GM12875 (cell line): ENCODE data around the gene MLYCD.

ENCODE experiments used
- H3K4me3 ChIP-seq: one replicate; pipeline ENCODE4 v1.5.1; 2011; ENCODE audit warnings: low read depth, low read length, control low read depth
- TF ChIP-seq, protein P1 (sequence below): IDR thresholded peaks from 2 replicates; pipeline ENCODE4 v1.5.1; 2011; ENCODE audit warnings: low read depth, mild to moderate bottlenecking, control low read depth, inconsistent platforms, low read length, moderate library complexity, borderline replicate concordance; ENCODE audit not compliant: insufficient read depth

Gene MLYCD

DNA sequence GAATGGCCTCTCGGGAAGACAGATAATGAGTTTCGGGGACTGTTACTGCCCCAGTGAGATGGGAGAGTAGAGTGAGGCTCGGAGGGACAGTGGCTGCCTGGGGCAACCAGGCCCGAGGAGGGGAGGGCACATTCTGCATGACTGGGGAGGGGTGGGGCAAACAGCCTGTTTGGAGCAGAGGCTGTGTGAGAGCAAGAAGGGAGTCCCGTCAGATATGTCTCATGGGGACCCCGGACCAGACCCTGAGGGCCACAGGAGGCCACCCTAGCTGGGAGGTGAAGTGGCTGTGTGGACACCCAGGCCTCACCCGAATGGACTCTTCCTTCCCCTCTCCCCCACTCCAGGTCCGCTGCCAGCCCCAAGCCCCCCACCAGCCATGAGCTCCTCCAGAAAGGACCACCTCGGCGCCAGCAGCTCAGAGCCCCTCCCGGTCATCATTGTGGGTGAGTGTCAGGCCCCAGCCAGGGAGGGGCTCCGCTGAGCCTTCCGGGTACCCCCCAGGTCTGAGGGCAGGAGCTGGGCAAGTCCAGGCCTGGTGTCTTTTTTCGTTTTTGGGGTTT lies 58.5 kb downstream of the MLYCD start:
- TF ChIP-seq, protein P1, sequence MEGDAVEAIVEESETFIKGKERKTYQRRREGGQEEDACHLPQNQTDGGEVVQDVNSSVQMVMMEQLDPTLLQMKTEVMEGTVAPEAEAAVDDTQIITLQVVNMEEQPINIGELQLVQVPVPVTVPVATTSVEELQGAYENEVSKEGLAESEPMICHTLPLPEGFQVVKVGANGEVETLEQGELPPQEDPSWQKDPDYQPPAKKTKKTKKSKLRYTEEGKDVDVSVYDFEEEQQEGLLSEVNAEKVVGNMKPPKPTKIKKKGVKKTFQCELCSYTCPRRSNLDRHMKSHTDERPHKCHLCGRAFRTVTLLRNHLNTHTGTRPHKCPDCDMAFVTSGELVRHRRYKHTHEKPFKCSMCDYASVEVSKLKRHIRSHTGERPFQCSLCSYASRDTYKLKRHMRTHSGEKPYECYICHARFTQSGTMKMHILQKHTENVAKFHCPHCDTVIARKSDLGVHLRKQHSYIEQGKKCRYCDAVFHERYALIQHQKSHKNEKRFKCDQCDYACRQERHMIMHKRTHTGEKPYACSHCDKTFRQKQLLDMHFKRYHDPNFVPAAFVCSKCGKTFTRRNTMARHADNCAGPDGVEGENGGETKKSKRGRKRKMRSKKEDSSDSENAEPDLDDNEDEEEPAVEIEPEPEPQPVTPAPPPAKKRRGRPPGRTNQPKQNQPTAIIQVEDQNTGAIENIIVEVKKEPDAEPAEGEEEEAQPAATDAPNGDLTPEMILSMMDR: no peak
- no peak overlapping the region for H3K4me3 ChIP-seq

DNA sequence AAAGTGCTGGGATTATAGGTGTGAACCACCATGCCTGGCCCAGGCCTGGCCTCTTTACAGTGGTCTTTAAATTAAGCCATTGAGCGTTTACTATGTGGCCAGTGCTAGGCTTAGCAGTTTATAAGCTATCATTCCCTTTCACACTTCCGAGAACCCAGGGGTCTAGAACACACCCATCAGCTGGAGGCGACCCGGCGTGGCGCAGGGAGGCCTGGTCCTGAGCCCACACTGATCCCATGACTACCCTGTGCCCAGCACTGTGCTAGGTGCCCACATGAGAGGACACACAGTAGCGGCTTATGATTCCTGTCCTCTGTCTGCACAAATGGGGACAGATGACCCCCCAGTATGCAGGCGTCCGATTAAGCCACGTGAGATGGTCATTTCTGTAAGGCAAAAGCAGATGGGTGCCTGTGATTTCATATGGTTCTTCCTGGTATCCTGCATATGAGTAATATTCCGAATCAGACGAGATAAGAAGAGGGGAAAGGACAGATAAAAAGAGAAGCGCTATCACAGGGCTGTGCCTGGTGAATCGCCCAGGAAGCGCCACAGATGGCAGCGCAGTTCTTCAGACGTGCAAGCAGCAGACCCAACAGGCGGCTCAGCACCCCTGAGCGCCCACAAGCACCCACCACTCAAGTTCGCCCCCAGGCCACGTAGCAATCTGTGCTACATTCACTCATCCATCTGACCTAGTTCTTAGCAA lies 59.4 kb downstream of the MLYCD start:
- TF ChIP-seq, protein P1: no peak
- H3K4me3 ChIP-seq: no peak overlapping the region

DNA sequence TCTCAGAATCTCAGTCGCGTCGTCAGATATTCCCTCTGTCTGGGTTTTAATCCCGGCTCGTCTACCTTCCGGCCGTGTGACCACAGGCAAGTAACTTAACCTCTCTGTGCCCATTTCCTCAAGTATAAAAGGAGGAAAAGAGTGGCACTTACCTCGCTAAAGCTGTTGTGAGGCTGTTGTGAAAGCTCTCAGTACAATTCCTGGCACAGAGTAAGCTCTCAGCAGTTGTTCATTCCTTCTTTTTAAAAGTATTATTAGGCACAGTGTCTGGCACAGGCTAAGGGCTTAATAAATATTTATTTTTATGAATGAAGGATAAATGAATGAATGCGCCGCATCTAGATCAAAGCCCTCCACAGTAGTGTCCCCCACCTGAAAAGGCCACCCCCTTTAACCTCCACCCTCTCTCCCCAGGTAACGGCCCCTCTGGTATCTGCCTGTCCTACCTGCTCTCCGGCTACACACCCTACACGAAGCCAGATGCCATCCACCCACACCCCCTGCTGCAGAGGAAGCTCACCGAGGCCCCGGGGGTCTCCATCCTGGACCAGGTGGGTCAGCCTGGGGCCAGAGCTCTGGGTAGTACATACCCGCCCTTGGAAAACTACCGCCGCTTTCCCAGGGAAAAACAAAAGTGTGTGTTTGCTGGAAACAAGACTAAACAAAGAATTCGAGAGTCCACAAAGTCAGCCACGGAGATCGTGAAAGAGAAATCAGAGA lies 60.1 kb downstream of the MLYCD start:
- TF ChIP-seq, protein P1: no peak
- H3K4me3 ChIP-seq: no peak overlapping the region

DNA sequence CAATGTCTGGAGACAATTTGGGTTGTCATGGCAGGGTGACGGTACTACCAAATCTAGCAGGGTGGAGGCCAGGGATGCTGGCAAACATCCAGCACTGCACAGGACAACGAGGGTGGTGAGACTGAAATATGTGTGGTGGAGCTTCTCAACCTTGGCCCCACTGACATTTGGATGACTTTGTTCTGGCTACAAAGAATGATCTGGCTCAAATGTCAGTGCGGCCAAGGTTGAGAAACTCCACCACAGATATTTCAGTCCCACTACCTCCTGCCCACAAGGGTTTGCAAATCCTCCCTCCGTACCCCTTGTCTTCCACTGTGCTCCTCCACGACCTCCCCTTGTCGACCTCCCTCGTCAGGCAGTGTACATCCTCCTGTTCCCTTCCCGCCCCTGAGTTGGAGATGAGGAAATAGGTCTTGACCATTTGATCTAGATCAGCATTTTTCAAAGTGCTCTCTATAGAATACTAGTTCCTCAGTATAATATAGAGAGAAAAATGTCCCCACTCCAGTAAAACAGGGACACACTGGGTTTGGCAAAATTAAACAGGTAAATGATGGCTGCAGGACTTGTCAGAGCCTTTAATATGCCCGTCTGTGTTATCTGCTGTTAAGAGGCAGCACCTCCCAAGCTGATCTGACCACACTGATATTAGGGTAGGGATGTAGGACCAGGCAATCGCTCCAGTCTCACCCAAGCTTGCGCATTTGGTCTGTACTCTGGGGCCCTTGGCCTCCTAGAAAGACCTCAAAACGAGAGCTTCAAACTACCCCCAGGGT lies 60.9 kb downstream of the MLYCD start:
- H3K4me3 ChIP-seq: no peak overlapping the region
- TF ChIP-seq, protein P1: no peak

DNA sequence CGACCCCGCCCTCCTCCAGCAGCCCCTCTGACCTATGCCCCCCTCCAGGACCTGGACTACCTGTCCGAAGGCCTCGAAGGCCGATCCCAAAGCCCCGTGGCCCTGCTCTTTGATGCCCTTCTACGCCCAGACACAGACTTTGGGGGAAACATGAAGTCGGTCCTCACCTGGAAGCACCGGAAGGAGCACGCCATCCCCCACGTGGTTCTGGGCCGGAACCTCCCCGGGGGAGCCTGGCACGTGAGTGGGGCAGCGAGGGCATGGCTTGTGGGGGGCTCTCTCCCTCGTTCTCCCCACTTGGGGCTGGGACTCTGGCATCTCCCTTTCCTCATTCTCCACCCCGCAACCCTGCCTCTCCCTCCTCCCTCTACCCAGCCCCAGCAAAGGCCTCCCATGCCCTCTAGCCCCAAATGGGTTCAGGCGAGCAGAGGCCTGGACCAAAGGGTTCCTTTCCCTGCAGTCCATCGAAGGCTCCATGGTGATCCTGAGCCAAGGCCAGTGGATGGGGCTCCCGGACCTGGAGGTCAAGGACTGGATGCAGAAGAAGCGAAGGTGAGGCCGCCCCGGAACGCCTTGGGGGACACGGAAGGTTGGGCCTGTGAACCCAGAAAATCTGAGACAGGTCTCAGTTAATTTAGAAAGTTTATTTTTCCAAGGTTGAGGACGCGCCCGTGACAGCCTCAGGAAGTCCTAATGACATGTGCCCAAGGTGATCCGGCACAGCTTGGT lies 61.8 kb downstream of the MLYCD start:
- TF ChIP-seq, protein P1: no peak
- H3K4me3 ChIP-seq: no peak overlapping the region

DNA sequence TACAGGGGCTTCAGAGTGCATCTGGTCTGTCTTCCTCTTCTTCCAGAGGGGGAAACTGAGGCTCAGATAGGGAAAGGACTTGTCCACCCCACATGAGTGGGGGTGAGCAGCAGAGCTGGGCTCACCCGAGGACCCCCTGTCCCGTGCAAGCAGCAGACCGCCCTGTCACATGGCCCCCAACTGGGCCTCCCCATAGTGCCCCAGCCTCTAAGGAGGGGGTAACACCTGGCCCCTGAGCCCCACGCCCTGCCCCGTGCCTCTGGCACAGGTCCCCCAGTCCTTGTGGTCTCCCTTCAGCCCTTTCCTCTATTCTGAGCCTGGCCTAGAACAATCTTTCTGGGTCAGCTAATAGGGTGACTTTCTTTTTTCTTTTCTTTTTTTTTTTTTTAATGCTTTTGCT lies 62.7 kb downstream of the MLYCD start:
- no peak overlapping the region for H3K4me3 ChIP-seq
- TF ChIP-seq, protein P1: no peak
